ENCODE results near the gene NPC1. TPM values are rescaled to one million over a fixed set of nuclear protein-coding genes. Genes with fewer than 3 reads are reported as not detected.

The NPC1 gene
- total RNA-seq, 1 experiment from 2014 or later = 92.7 TPM

DNA sequence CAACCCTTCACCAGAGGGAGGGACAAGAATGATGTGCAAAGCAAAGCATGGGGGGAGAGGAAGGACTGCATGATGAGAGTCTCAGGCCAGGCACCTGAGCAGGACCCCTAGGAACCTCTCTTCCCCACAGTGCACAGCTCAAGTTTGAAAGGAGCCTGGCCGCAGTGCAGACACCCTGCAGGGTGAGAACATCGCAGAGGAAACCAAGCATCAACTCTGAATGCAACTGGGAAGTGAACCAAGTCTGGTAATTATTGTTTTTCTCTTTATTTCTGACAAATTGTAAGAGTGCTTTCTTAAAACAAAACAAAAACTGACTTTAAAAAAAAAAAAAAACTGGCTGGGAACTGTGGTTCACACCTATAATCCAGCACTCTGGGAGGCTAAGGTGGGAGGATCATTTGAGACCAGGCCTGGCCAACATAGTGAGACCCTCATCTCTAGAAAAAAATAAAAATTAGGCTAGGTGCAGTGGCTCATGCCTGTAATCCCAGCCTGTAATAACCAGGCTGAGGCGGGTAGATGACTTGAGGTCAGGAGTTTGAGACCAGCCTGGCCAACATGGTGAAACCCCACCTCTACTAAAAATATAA, 15.3 kb downstream of the NPC1 start:
- TF ChIP-seq REST (IDR thresholded peaks at IDR 0.05; ENCODE audit: insufficient read depth in 1 of 2, low read depth in 2 of 2, low read length in 1 of 2) (no peak), CTCF (IDR thresholded peaks at IDR 0.05) (no peak), TCF7L2 (IDR thresholded peaks at IDR 0.05; ENCODE audit: low read depth, low read length) (no peak)
- no TSS peak for BruUV-seq (replicated peaks)
- Histone ChIP-seq H3K4me3 (ENCODE audit: low read depth in 2 of 2, low read length in 2 of 2) (no peak overlapping the region), H3K27me3 (ENCODE audit: control insufficient read depth, insufficient read depth, low read length) (no peaks in the 10 kb centered on the region), H3K36me3 (ENCODE audit: control insufficient read depth, insufficient read depth, low read length) (peaks cover 31% of the 10 kb centered on the region), H3K4me1 (ENCODE audit: control insufficient read depth, insufficient read depth, low read length) (no peaks in the 10 kb centered on the region), H3K9me3 (ENCODE audit: control insufficient read depth, insufficient read depth, low read depth, low read length) (no peaks in the 10 kb centered on the region), H3K27ac (ENCODE audit: low read length) (no peak overlapping the region)
- in situ Hi-C loops (cut with HindIII; ENCODE audit: low pct_unique_long_range_greater_than_20kb, low sequenced_read_pairs) = no loop called here
- ATAC-seq (no peak), DNase-seq (ENCODE audit: low read depth, low spot score) (no peak)
- ChIA-PET CTCF (interaction anchor here (0.6 kb wide), 1 partner anchor 17 kb away, joined by 3 read pairs; no protein-coding TSS in a partner anchor), POLR2A (interaction anchor here (0.6 kb wide), 1 partner anchor 297 kb away, joined by 5 read pairs; no protein-coding TSS in a partner anchor)
- intact Hi-C loops (cut with micrococcal nuclease; ENCODE audit: unreplicated experiment) = no loop called here

- CTCF ChIA-PET = no interaction called here
- no peak overlapping the region for H3K4me3 ChIP-seq (ENCODE audit: low read depth in 2 of 2, low read length in 2 of 2)
- no peak overlapping the region for H3K27ac ChIP-seq (ENCODE audit: low read length)
- DNase-seq (ENCODE audit: low read depth, low spot score) (no peak), ATAC-seq (no peak)
- no peaks in the 10 kb centered on the region for H3K4me1 ChIP-seq (ENCODE audit: control insufficient read depth, insufficient read depth, low read length)
- POLR2A ChIA-PET = interaction anchor here (0.6 kb wide), 1 partner anchor 57 kb away, joined by 4 read pairs; no protein-coding TSS in a partner anchor
- intact Hi-C loops (cut with micrococcal nuclease; ENCODE audit: unreplicated experiment) = no loop called here
- peaks cover 31% of the 10 kb centered on the region for H3K36me3 ChIP-seq (ENCODE audit: control insufficient read depth, insufficient read depth, low read length)
- BruUV-seq (replicated peaks) = no TSS peak
- no peaks in the 10 kb centered on the region for H3K27me3 ChIP-seq (ENCODE audit: control insufficient read depth, insufficient read depth, low read length)
- no peaks in the 10 kb centered on the region for H3K9me3 ChIP-seq (ENCODE audit: control insufficient read depth, insufficient read depth, low read depth, low read length)
- TF ChIP-seq SIN3A (IDR thresholded peaks at IDR 0.05; ENCODE audit: borderline replicate concordance, insufficient read depth, low read depth, low read length) = no peak
- no peak for TF ChIP-seq POLR2AphosphoS5 (IDR thresholded peaks at IDR 0.05; ENCODE audit: low read depth, low read length)
- no peak for TF ChIP-seq TCF7L2 (IDR thresholded peaks at IDR 0.05; ENCODE audit: low read depth, low read length)
- TF ChIP-seq CTCF (IDR thresholded peaks at IDR 0.05) = no peak
- no peak for TF ChIP-seq REST (IDR thresholded peaks at IDR 0.05; ENCODE audit: insufficient read depth in 1 of 2, low read depth in 2 of 2, low read length in 1 of 2)
- in situ Hi-C loops (cut with HindIII; ENCODE audit: low pct_unique_long_range_greater_than_20kb, low sequenced_read_pairs) = no loop called here
These were observed 16.8 kb downstream of the NPC1 start for GRCh38 chr18:23569299-23570063.

All from Panc1 (cell line).